ENCODE results near the gene RSBN1L.

The RSBN1L gene

GRCh38 chr7:77661816-77662215 lies 34.4 kb upstream of the RSBN1L start:
- Histone ChIP-seq H3K4me1 (ENCODE audit: insufficient read depth, low read length, poor library complexity, severe bottlenecking) (no peaks in the 10 kb centered on the region), H3F3A (ENCODE audit: low read depth) (no peaks in the 10 kb centered on the region), H3K79me2 (ENCODE audit: insufficient read depth, low read length) (no peaks in the 10 kb centered on the region), H3K9me3 (ENCODE audit: insufficient read depth, low read depth, low read length) (no peaks in the 10 kb centered on the region), H3K36me3 (ENCODE audit: insufficient read depth, low read length) (no peaks in the 10 kb centered on the region), H3K4me3 (ENCODE audit: low read length, poor library complexity, severe bottlenecking) (no peak overlapping the region), H3K9me2 (replicated peaks; ENCODE audit: low read depth, low read length) (no peaks in the 10 kb centered on the region), H3K27me3 (ENCODE audit: insufficient read depth, low read length, poor library complexity, severe bottlenecking) (no peaks in the 10 kb centered on the region), H3K9ac (ENCODE audit: low read depth, low read length, poor library complexity, severe bottlenecking) (no peak overlapping the region), H4K20me1 (ENCODE audit: insufficient read depth, low read length, poor library complexity, severe bottlenecking) (no peaks in the 10 kb centered on the region), H3K4me2 (ENCODE audit: low read depth, low read length, poor library complexity, severe bottlenecking) (no peak overlapping the region), H2AFZ (ENCODE audit: low read length) (no peak overlapping the region)
- TF ChIP-seq CTCF (conservative IDR thresholded peaks at IDR 0.05; ENCODE audit: low read length) = no peak

GRCh38 chr7:77662869-77663268 lies 33.4 kb upstream of the RSBN1L start:
- Histone ChIP-seq H3K36me3 (ENCODE audit: insufficient read depth, low read length) (no peaks in the 10 kb centered on the region), H3K4me3 (ENCODE audit: low read length, poor library complexity, severe bottlenecking) (no peak overlapping the region), H3K4me2 (ENCODE audit: low read depth, low read length, poor library complexity, severe bottlenecking) (no peak overlapping the region), H3K27me3 (ENCODE audit: insufficient read depth, low read length, poor library complexity, severe bottlenecking) (no peaks in the 10 kb centered on the region), H3K9me3 (ENCODE audit: insufficient read depth, low read depth, low read length) (no peaks in the 10 kb centered on the region), H3K4me1 (ENCODE audit: insufficient read depth, low read length, poor library complexity, severe bottlenecking) (no peaks in the 10 kb centered on the region), H3F3A (ENCODE audit: low read depth) (no peaks in the 10 kb centered on the region), H2AFZ (ENCODE audit: low read length) (no peak overlapping the region), H3K79me2 (ENCODE audit: insufficient read depth, low read length) (no peaks in the 10 kb centered on the region), H4K20me1 (ENCODE audit: insufficient read depth, low read length, poor library complexity, severe bottlenecking) (no peaks in the 10 kb centered on the region), H3K9ac (ENCODE audit: low read depth, low read length, poor library complexity, severe bottlenecking) (no peak overlapping the region), H3K9me2 (replicated peaks; ENCODE audit: low read depth, low read length) (no peaks in the 10 kb centered on the region)
- TF ChIP-seq CTCF (conservative IDR thresholded peaks at IDR 0.05; ENCODE audit: low read length) = no peak
- no peak for TF ChIP-seq EZH2phosphoT487 (IDR thresholded peaks at IDR 0.05; ENCODE audit: borderline replicate concordance)

DNA sequence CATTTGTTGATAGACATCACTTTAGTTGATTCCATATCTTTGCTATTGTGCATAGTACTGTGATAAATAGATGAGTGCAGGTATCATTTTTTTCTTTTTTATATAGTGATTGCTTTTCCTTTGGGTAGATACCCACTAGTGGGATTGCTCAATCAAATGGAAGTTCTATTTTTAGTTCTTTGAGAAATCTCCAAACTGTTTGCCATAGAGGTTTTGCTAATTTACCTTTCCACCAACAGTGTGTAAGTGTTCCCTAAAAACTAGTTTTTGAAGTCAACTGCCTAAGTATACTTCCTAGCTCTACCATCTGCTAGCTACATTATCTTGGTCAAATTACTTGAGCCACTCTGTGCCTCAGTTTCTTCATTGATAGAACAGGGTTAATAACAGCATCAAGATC lies 31.5 kb upstream of the RSBN1L start:
- no peaks in the 10 kb centered on the region for H3K27me3 ChIP-seq (ENCODE audit: insufficient read depth, low read length, poor library complexity, severe bottlenecking)
- no peak overlapping the region for H3K4me3 ChIP-seq (ENCODE audit: low read length, poor library complexity, severe bottlenecking)
- no peaks in the 10 kb centered on the region for H3K4me1 ChIP-seq (ENCODE audit: insufficient read depth, low read length, poor library complexity, severe bottlenecking)
- no peaks in the 10 kb centered on the region for H4K20me1 ChIP-seq (ENCODE audit: insufficient read depth, low read length, poor library complexity, severe bottlenecking)
- no peak overlapping the region for H3K4me2 ChIP-seq (ENCODE audit: low read depth, low read length, poor library complexity, severe bottlenecking)
- no peaks in the 10 kb centered on the region for H3K9me2 ChIP-seq (replicated peaks; ENCODE audit: low read depth, low read length)
- no peaks in the 10 kb centered on the region for H3K9me3 ChIP-seq (ENCODE audit: insufficient read depth, low read depth, low read length)
- no peaks in the 10 kb centered on the region for H3K36me3 ChIP-seq (ENCODE audit: insufficient read depth, low read length)
- H3F3A ChIP-seq (ENCODE audit: low read depth) = no peaks in the 10 kb centered on the region
- no peak overlapping the region for H2AFZ ChIP-seq (ENCODE audit: low read length)
- H3K79me2 ChIP-seq (ENCODE audit: insufficient read depth, low read length) = no peaks in the 10 kb centered on the region
- no peak for TF ChIP-seq EZH2phosphoT487 (IDR thresholded peaks at IDR 0.05; ENCODE audit: borderline replicate concordance)
- no peak for TF ChIP-seq CTCF (conservative IDR thresholded peaks at IDR 0.05; ENCODE audit: low read length)
- no peak overlapping the region for H3K9ac ChIP-seq (ENCODE audit: low read depth, low read length, poor library complexity, severe bottlenecking)
